Upper lobe of left lung (tissue), 6 donors: ENCODE data around the gene UGT1A10. TPM values are rescaled to one million over a fixed set of nuclear protein-coding genes. Genes with fewer than 3 reads are reported as not detected.
"Not testable (repeated sequence)": the region's sequence is repeated elsewhere in the genome, so short reads cannot be mapped to it uniquely, and the experiment has no call there.

Source experiments
- ATAC-seq, 2 donors: fragments of 200-7000 bp; cut with Tn5 transposase; one replicate each; pipeline ENCODE4 v1.9.1; 2022; ENCODE audit warnings: mild to moderate bottlenecking in 2 of 2, moderate library complexity in 2 of 2; ENCODE audit not compliant: low FRiP score in 2 of 2
- DNase-seq, 2 donors: peaks; one replicate each; pipeline ENCODE4 v3.0.0-alpha.2; 2019 to 2020
- H3K27ac ChIP-seq, 4 donors: fragments of 200-600 bp; sonication (generic); one replicate each; pipeline ENCODE4 v1.5.1; 2016 to 2019
- H3K27me3 ChIP-seq, 4 donors: fragments of 200-600 bp; sonication (generic); one replicate each; pipeline ENCODE4 v1.5.1; 2017 to 2019
- H3K36me3 ChIP-seq, 4 donors: fragments of 200-600 bp; sonication (generic); one replicate each; pipeline ENCODE4 v1.5.1; 2016 to 2019
- H3K4me1 ChIP-seq, 4 donors: fragments of 200-600 bp; sonication (generic); one replicate each; pipeline ENCODE4 v1.5.1; 2018 to 2019
- H3K4me3 ChIP-seq, 4 donors: fragments of 200-600 bp; sonication (generic); one replicate each; pipeline ENCODE4 v1.5.1; 2017 to 2019; ENCODE audit warnings: mild to moderate bottlenecking in 2 of 4, moderate library complexity in 1 of 4
- H3K9me3 ChIP-seq, 4 donors: fragments of 200-600 bp; sonication (generic); one replicate each; pipeline ENCODE4 v1.5.1; 2018 to 2019
- EP300 ChIP-seq, 4 donors: sonication (generic); formaldehyde crosslinking; IDR thresholded peaks; one replicate each; pipeline ENCODE4 v1.5.1; 2017; ENCODE audit warnings: antibody characterized with exemption in 4 of 4, control low read depth in 2 of 4
- POLR2A ChIP-seq, 4 donors: fragments of 450-650 bp; IDR thresholded peaks; one replicate each; pipeline ENCODE4 v1.5.1; 2016 to 2017; ENCODE audit warnings: antibody characterized with exemption in 4 of 4, mild to moderate bottlenecking in 2 of 4
- POLR2AphosphoS5 ChIP-seq, 2 donors: sonication (generic); formaldehyde crosslinking; IDR thresholded peaks; one replicate each; pipeline ENCODE4 v1.5.1; 2017; ENCODE audit warnings: antibody characterized with exemption in 2 of 2
- WGBS, 2 donors: methylation state at CpG; one replicate each; pipeline ENCODE4 v1.1.5; 2017 to 2018; 5-methylcytosine and 5-hydroxymethylcytosine counted together
- total RNA-seq, 6 donors: library from RNA; depleted of rRNA in 4 of 6; stranded (reverse); fragments of >200 nt in 4 of 6; gene quantifications; one replicate each; pipeline versions ENCODE4 v1.1.0 to v1.2.1, GENCODE V29; 2016 to 2021
- TF ChIP-seq, protein P1 (sequence below), 6 experiments: fragments of 450-650 bp in 4 of 6; fragments of 200-600 bp in 2 of 6; sonication (generic) in 2 of 6; IDR thresholded peaks; one replicate each; pipeline ENCODE4 v1.5.1; 2016 to 2019; ENCODE audit warnings: antibody characterized with exemption in 6 of 6
- donor health status: DM: no; HTN: no; CAD: no; lungs with moderate emphysema.
- donor health status: DM: no; HTN: yes; CAD: no; lungs with severe emphysema.

Gene UGT1A10
- total RNA-seq, 6 donors from 2014 or later = not detected

- no peaks in the 10 kb centered on the region for H3K27me3 ChIP-seq
- no peaks in the 10 kb centered on the region for H3K36me3 ChIP-seq
- H3K4me3 ChIP-seq = no peak within 1 kb of the TSS
- ATAC-seq (no peak), DNase-seq (peak in 1 of 2 donors; percentile 56)
- TF ChIP-seq EP300 (IDR thresholded peaks at IDR 0.05) (no peak), POLR2A (IDR thresholded peaks at IDR 0.05) (no peak), POLR2AphosphoS5 (IDR thresholded peaks at IDR 0.05) (no peak)
- TF ChIP-seq, protein P1, sequence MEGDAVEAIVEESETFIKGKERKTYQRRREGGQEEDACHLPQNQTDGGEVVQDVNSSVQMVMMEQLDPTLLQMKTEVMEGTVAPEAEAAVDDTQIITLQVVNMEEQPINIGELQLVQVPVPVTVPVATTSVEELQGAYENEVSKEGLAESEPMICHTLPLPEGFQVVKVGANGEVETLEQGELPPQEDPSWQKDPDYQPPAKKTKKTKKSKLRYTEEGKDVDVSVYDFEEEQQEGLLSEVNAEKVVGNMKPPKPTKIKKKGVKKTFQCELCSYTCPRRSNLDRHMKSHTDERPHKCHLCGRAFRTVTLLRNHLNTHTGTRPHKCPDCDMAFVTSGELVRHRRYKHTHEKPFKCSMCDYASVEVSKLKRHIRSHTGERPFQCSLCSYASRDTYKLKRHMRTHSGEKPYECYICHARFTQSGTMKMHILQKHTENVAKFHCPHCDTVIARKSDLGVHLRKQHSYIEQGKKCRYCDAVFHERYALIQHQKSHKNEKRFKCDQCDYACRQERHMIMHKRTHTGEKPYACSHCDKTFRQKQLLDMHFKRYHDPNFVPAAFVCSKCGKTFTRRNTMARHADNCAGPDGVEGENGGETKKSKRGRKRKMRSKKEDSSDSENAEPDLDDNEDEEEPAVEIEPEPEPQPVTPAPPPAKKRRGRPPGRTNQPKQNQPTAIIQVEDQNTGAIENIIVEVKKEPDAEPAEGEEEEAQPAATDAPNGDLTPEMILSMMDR (IDR thresholded peaks at IDR 0.05) = no peak
- WGBS, 2 donors = 85 to 93% methylated on average over 7 of the region's 7 CpGs
- H3K4me1 ChIP-seq = no peaks in the 10 kb centered on the region
- H3K9me3 ChIP-seq = no peaks in the 10 kb centered on the region
- no peak within 1 kb of the TSS for H3K27ac ChIP-seq
These were observed 82.3 kb downstream of the UGT1A10 start, which contains the start of gene UGT1A4 for GRCh38 chr2:233718552-233718951. Gene UGT1A4 (plus strand): TSS chr2:233718736. CDS start chr2:233718821, 85 bp downstream.

- Histone ChIP-seq H3K36me3 (no peaks in the 10 kb centered on the region), H3K4me1 (no peaks in the 10 kb centered on the region), H3K27me3 (no peaks in the 10 kb centered on the region), H3K27ac (no peak within 1 kb of the TSS), H3K4me3 (no peak within 1 kb of the TSS), H3K9me3 (no peaks in the 10 kb centered on the region)
- ATAC-seq (no peak), DNase-seq (no peak)
- TF ChIP-seq EP300 (IDR thresholded peaks at IDR 0.05) = no peak
- TF ChIP-seq POLR2A (IDR thresholded peaks at IDR 0.05) = no peak
- no peak for TF ChIP-seq POLR2AphosphoS5 (IDR thresholded peaks at IDR 0.05)
- TF ChIP-seq, protein P1 (IDR thresholded peaks at IDR 0.05) = no peak
- WGBS, 2 donors = 65 to 84% methylated on average over 5 to 8 of the region's 8 CpGs
These were observed 92.6 kb downstream of the UGT1A10 start, which contains the start of gene UGT1A3 for GRCh38 chr2:233728723-233729301. Gene UGT1A3 (plus strand): TSS chr2:233729042. CDS start chr2:233729127, 85 bp downstream.

DNA sequence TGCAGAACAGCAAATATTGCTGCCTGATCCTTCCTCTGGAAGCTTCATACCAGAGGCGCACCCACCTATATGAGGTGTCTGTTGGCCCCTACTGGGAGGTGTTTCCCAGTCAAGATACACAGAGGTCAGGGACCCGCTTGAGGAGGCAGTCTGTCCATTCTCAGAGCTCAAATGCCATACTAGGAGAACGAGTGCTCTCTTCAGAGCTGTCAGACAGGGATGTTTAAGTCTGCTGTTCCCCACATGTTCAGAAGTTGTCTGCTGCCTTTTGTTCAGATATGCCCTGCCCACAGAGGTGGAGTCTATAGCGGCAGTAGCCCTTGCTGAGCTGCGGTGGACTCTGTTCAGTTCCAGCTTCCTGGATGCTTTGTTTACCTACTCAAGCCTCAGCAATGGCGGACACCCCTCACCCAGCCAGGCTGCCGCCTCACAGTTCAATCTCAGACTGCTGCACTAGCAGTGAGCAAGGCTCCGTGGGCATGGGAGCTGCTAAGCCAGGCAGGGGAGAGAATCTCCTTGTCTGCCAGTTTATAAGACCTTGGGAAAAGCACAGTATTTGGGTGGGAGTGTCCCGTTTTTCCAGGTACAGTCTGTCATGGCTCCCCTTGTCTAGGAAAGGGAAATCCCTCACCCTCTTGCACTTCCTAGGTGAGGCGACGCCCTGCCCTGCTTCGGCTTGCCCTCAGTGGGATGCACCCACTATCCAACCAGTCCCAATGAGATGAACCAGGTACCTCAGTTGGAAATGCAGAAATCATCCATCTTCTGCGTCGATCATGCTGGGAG is 100.8 kb downstream of the UGT1A10 start:
- 81 to 87% methylated on average over 11 to 14 of the region's 14 CpGs for WGBS, 2 donors
- not testable (repeated sequence) for H3K27ac ChIP-seq, H3K4me1 ChIP-seq, ATAC-seq, H3K9me3 ChIP-seq, H3K36me3 ChIP-seq, DNase-seq, H3K4me3 ChIP-seq, H3K27me3 ChIP-seq

GRCh38 chr2:233740870-233741269 is 104.6 kb downstream of the UGT1A10 start:
- ATAC-seq (no peak), DNase-seq (no peak)
- TF ChIP-seq, protein P1 (IDR thresholded peaks at IDR 0.05) = no peak
- TF ChIP-seq POLR2A (IDR thresholded peaks at IDR 0.05) (no peak), POLR2AphosphoS5 (IDR thresholded peaks at IDR 0.05) (no peak), EP300 (IDR thresholded peaks at IDR 0.05) (no peak)
- H3K9me3 ChIP-seq = no peaks in the 10 kb centered on the region
- H3K27ac ChIP-seq = no peak overlapping the region
- 65 to 71% methylated on average over 2 of the region's 2 CpGs for WGBS, 2 donors
- H3K36me3 ChIP-seq = no peaks in the 10 kb centered on the region
- H3K27me3 ChIP-seq = no peaks in the 10 kb centered on the region
- H3K4me1 ChIP-seq = no peaks in the 10 kb centered on the region
- no peak overlapping the region for H3K4me3 ChIP-seq

- Histone ChIP-seq H3K4me1 (no peaks in the 10 kb centered on the region), H3K27me3 (no peaks in the 10 kb centered on the region), H3K27ac (no peak overlapping the region), H3K9me3 (no peaks in the 10 kb centered on the region), H3K36me3 (no peaks in the 10 kb centered on the region), H3K4me3 (no peak overlapping the region)
- DNase-seq (peak in 1 of 2 donors; percentile 79), ATAC-seq (no peak)
- TF ChIP-seq, protein P1 (IDR thresholded peaks at IDR 0.05) = no peak
- TF ChIP-seq POLR2A (IDR thresholded peaks at IDR 0.05) (no peak), EP300 (IDR thresholded peaks at IDR 0.05) (no peak), POLR2AphosphoS5 (IDR thresholded peaks at IDR 0.05) (no peak)
- 87 to 96% methylated on average over 30 to 46 of the region's 46 CpGs for WGBS, 2 donors
These were observed 107.4 kb downstream of the UGT1A10 start for GRCh38 chr2:233743464-233744259.
